Cardiac fibroblast (primary cell): ENCODE measurements around the gene RGS3.

Experiments used
- DNase-seq, 2 donors: peaks; one replicate each; pipeline versions ENCODE4 v3.0.0 to v3.0.0-alpha.2; 2010; ENCODE audit warnings: low read depth in 2 of 2
- H3K4me3 ChIP-seq, 2 donors: replicated peaks in 1 of 2; 1 replicate in 1 of 2; 2 replicates in 1 of 2; pipeline ENCODE4 v1.5.1; 2011; ENCODE audit warnings: low read depth in 2 of 2, low read length in 2 of 2, mild to moderate bottlenecking in 2 of 2, moderate library complexity in 1 of 2
- TF ChIP-seq, protein P1 (sequence below): IDR thresholded peaks from one replicate; pipeline ENCODE4 v1.5.1; 2011; ENCODE audit warnings: low read depth, mild to moderate bottlenecking, low read length, inconsistent platforms

RGS3 gene

DNA sequence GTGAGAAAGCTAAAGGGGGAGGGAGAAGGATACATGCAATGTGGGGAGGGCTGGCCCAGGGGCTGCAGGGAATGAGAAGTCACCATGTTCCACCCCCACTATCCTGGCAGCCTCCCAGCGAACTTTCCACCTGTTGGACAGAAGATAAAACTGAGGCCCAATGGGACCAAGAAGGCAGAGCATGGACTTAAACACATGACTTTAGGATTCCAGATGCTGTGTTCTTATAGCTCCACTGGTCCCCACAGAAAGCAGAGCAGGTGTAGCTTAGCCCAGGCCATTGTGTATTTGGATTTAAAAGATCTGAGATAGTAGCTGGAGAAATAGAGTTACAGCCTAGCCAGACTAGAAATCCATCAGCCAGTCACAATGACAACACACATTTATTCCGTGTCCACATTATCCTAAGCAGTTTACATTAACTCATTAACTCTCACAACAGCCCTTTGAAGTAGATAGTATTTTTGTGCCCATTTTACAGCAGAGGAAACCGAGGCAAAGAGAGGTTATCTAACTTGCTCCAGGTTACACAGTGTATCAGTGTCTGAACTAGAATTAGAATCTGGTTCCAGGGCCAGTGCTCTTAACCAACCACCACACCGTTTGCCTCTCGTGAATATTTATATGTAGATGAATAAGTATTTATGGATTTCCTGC is 121.0 kb downstream of the RGS3 start:
- no peak overlapping the region for H3K4me3 ChIP-seq
- TF ChIP-seq, protein P1, sequence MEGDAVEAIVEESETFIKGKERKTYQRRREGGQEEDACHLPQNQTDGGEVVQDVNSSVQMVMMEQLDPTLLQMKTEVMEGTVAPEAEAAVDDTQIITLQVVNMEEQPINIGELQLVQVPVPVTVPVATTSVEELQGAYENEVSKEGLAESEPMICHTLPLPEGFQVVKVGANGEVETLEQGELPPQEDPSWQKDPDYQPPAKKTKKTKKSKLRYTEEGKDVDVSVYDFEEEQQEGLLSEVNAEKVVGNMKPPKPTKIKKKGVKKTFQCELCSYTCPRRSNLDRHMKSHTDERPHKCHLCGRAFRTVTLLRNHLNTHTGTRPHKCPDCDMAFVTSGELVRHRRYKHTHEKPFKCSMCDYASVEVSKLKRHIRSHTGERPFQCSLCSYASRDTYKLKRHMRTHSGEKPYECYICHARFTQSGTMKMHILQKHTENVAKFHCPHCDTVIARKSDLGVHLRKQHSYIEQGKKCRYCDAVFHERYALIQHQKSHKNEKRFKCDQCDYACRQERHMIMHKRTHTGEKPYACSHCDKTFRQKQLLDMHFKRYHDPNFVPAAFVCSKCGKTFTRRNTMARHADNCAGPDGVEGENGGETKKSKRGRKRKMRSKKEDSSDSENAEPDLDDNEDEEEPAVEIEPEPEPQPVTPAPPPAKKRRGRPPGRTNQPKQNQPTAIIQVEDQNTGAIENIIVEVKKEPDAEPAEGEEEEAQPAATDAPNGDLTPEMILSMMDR = no peak
- DNase-seq = no peak

DNA sequence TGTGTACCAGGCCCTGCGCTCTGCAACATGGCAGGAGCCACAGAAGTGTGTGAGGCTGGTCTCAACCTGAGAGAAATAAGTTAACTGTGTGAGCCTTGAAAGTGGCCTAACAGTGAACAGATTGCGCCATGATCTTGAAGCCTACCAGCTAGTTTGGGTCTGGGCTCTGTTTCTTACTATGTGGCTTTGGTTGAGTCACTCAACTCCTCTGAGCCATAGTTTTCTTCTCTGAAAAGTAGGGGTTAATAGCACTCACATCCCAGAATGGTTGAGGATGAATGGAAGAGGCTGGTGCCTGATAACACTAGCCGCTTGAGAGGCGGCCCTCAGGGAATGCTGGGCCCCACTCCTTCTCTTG is 121.5 kb downstream of the RGS3 start:
- TF ChIP-seq, protein P1 = no peak
- no peak for DNase-seq
- no peak overlapping the region for H3K4me3 ChIP-seq

DNA sequence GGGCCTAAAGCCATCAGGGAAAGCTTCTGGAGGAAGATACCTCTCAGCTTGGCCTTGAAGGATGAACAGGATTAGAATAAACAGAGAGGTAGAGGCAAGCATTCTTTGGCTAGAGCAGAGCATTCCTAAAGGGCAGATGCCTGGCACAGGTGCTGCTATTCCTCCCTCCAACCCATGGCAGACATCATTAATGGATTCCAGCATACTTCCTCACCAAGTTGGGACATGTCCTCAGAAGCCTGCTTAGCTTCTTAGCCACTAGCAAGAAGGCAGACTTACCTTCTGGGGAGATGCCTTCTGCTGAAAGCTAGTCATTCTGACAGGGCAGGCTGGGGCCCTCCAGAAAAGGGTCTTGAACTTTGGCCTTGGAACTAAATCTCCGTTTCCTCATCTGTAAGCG is 122.0 kb downstream of the RGS3 start:
- DNase-seq = no peak
- TF ChIP-seq, protein P1 = no peak
- no peak overlapping the region for H3K4me3 ChIP-seq

DNA sequence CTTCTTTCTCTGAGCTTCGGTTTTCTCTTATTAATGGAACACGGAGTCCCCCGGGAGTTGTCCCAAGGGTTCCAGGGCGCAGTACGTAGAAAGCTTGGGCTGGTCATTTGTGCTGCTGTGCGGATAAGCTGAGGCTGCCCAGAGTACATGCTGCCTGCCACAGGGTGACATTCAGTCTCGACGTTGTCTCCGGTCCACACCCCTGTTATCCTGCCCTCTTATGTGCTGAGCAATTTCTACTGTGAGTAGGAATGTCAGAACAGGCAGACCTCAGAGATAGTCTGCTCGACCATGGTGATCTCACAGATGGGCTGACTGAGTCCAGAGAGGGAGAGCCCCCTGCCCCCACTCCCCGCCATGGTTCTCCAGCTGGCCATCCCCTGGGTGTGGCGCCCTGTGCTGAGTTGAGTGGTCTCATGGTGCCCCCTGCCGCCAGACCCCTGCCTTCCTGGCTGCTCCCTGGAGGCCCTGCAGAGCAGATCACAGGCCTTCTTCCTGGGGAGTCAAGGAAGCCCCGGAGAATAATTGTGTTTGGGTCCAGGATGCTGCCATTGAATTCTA is 124.0 kb downstream of the RGS3 start:
- H3K4me3 ChIP-seq = no peak overlapping the region
- TF ChIP-seq, protein P1 = peak; percentile 76
- peak; percentile 62 to 65 for DNase-seq

DNA sequence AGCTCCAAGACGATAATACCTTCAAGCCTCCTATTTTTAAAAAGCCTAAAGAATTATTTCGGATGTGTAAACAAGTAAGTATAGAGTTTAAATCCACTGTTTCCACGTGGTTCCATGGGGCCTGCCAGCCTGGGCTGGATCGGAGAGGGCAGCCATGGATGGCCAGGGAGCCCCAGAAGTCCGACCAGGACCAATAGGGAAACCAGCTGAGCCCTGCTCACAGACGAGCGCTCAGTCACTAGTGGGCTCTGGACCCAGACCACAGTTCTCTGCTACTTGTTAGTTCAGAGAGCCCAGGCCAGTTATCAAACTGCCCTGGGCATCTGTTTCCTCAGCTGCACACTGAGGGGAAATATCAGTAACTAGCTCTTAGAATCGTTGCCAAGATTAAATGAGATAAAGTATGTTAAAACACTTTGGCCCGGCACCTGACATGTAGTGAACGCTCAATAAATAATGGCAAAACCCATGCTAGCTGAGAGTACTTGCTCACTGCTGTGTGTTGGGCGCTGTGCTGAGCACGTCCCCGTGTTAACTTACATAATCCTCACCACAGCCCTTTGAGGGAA is 124.8 kb downstream of the RGS3 start:
- DNase-seq = no peak
- no peak overlapping the region for H3K4me3 ChIP-seq
- TF ChIP-seq, protein P1 = no peak

DNA sequence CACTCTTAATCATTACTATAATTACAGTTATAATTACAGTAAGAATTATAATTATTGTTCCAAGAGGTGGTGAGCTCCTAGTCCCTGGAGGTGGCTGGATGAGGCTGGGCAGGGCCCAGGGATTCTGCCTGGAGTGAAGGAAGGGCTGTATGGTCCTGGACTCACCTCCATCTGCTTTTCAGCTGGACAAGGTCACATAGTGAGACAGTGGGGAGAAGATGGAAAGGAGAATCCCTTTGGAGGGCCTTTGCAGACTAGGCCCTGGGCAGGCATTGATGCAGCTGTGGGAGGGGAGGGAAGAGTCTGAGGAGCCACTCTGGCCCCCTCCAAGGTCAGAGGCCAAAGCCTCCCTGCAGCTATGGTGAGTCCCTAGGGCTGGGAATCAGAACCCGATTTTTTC is 125.4 kb downstream of the RGS3 start:
- no peak overlapping the region for H3K4me3 ChIP-seq
- DNase-seq = no peak
- TF ChIP-seq, protein P1 = no peak
